Fibroblast of upper back skin (primary cell): ENCODE results near the gene F7.
"Not testable (repeated sequence)": the region's sequence is repeated elsewhere in the genome, so short reads cannot be mapped to it uniquely, and the experiment has no call there.

ENCODE experiments used
- DNase-seq: peaks from one replicate; pipeline ENCODE4 v3.0.0-alpha.2; 2013

Gene F7

DNA sequence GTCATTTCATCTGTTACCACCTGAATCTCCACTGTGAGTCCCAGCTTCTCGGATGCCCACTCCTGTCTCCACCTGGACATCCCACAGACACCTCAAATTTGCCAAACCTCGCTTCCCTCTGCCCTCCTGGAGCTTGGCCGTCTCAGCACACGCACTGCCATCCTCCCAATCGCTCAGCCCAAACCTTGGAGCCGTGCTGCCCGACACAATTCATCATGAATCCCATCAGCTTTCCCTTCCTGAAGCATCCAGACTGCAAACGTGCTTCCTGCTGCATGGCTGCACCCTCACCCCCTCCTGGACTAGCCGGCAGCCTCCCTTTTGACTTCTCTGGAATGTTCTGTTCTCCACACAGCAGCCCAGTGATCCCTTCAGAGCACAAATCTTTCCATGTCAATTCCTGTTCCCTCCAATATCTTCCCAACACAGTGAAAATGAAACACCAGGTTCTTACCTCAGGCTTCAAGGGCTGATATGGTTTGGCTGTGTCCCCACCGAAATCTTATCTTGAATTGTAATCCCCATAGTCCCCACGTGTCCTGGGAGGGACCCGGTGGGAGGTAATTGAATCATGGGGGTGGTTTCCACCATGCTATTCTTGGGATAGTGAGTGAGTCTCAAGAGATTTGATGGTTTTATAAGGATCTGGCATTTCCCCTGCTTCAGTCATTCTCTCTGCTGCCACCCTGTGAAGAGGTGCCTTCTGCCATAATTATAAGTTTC is 51.8 kb downstream of the F7 start:
- DNase-seq, result no peak

DNA sequence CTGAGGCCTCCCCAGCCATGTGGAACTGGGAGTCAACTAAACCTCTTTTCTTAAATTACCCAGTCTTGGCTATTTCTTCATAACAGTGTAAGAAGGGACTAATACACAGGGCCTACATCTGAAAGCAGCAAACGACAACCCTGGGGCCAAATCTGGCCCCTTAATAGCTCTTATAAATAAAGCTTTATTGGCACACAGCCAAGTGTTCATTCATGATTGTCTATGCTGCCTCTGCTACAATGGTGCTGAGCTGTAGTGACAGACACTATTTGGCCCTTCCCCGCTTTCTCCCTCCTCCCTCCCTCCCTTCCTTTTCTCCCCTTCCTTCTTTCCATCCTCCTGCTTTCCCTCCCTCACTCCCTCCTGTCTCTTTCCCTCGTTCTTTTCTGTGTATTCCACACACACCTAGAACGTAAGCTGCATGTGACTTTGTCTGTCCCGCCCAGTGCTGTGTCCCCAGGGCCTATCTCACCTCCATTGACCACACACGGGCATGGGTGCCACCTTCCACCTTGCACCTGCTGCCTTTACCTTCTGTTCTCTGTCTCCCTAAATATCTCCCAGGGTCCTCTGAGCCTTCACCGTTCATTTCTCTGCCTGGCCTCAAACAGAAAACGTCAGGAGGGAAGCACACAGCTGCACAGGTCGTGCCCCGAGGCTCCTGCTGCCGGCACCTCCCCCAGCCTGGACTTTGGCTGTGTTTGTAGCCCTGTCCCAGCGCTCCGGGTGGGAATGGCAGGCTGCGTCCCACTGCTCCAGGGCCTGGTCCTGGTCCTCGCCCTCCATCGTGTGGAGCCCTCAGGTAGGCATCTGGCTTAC is 52.5 kb downstream of the F7 start, which contains the start of gene PROZ:
PROZ (plus strand) TSS at position 720 of the 819 bp plus-strand sequence; CDS start at position 733, 13 bp downstream.
- DNase-seq, result no peak

DNA sequence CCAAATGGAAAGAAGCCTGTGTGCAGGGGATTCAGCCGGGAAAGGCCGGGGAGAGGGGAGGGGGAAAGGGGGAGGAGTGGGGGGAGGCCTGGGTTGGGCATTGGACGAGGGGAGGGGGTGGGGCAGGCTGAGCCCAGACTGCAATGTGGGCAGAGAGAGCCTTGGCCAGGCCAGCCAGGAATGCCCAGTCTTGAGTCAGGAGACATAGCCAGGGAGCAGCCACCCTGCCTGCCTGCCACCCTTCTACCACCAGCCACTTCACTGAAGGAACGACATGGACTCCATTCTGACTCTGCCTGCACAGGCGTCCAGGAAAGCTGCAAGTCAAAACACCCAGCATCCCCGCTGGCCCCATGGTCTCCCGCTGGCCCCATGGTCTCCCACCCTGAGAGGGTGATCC is 53.4 kb downstream of the F7 start:
- no peak for DNase-seq

GRCh38 chr13:113159701-113160100 is 54.1 kb downstream of the F7 start:
- DNase-seq, result no peak

DNA sequence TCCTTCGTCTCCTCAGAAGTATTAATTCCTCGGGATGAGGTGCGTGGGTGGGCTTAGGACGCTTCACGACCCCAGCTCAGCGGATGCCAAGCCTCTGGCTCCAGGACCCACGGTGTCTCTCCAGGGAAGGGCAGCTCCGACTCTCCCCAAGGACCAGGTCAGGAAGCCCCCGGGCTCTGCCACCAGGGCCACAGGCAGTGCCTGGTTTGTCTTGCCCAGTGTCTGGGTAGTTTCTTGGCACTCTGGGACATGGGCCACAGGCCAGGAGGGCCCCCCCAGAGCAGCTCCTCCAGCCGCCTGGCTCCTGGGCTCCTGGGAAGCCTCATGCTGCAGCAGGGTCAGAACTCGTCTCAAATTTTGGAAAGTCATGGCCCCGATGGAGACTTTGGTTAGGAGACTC is 55.4 kb downstream of the F7 start:
- DNase-seq, result no peak

DNA sequence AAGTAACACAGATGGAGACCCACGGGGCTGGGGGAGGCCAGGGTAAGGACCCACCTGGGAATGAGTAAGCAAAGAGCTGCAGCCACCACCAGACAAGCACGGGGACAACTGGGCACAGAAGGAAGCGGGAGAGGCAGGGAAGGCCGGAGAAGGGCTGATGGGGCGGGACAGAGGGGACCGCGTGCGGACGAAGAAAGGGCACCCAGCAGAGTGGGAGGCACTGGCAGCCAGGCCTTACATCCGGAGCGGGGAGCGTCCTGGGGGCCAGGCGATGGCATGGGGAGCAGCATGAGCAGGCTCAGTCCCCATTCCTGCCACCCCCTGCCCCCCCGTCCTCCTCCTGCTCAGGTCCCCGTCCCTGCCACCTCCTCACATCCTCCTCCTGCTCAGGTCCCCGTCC is 55.8 kb downstream of the F7 start:
- no peak for DNase-seq

GRCh38 chr13:113161975-113162374 is 56.4 kb downstream of the F7 start:
- DNase-seq, result not testable (repeated sequence)

- DNase-seq, result no peak
Observed at GRCh38 chr13:113162783-113163685, 57.4 kb downstream of the F7 start.

GRCh38 chr13:113164492-113164891 is 58.9 kb downstream of the F7 start:
- DNase-seq, result no peak

DNA sequence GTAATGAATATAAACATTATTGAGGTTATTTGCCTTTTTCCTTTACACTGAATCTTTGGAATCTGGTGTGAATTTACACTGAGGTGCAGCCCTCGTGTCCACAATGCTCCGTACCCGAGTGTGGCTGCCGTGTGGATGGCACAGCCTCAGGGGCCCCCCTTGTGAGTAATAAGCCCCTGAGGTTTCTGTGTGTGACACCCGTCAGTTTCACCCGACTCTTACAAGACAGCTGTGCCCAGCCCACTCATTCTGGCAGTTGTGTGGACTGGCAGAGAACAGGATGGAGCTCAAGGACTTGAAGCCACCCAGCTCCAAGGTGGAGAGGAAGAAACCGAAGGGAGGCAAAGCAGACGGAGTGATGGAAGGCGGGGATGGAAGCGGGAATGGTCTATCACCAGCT is 60.7 kb downstream of the F7 start:
- DNase-seq, result no peak

DNA sequence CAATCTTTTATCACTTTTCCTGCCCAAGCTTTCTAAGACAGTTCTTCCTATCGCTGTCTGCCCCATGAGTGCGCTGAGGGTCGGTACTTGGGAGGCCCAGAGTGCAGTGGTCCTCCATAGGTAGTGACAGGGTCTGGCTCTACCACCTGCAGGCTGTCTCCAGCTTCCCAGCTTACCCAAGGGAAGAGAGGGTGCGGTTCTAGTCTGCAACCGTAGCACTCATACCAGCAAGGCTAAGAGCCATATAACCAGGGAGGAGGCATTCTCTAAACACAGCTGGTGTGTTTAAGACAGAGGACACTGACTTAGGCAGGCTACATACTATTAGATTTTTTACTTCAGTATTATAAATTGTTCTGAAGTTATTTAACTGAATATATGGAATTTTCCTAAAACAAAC is 61.1 kb downstream of the F7 start:
- no peak for DNase-seq

GRCh38 chr13:113167155-113167554 is 61.6 kb downstream of the F7 start:
- DNase-seq, result no peak

- no peak for DNase-seq
Observed at GRCh38 chr13:113167575-113167974, 62.0 kb downstream of the F7 start.

- no peak for DNase-seq
Observed at GRCh38 chr13:113168211-113168610, 62.6 kb downstream of the F7 start.

DNA sequence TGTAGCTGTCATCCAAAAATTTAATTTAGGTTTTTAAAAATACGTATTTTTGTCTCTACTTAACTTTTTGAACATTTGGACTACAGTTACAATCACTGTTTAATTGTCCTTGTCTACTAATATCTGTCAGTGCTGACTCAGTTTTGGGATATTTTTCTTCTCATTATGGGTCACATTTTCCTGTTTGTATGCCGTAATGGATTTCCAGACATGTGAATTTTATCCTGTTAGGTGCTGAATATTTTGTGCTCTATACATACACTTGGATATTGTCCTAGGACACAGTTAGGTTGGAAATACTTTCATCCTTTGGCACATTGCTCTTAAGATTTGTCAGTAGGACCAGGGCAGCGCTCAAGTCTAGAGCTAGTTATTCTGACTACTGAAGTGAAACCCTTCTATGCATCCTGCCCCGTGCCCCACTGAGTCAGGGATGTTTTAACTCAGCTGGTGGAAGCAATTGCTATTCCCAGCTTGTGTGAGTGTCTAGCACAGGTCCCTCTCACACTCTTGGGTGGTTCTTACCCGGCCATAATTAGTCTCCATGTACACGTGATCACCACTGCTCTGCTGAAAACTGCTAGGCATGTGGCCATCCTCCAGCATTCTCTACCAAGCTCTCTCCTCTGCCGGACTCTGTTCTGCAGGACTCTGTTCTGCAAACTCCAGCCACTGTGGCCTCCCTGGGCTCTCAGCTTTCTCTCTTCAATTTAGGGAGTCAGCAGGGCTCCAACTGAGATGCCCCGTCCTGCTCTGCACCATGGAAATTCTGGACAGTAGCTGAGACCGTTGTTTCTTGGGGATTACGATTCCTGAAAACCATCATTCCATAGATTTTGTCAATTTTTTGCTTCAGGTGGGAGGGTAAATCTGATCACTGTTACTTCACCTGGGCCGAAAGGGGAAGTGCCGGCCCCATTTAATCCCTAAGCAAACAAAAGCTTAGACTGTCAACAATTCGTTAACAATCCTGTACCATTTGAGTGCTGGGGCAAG is 64.0 kb downstream of the F7 start:
- DNase-seq, result no peak
